Neural cell (in vitro differentiated cells): Measurements from ENCODE around the gene DIP2C.

Experiments used
- EZH2 ChIP-seq: fragments of 200-600, 300-800 bp; shearing (Covaris generic), sonication (generic); IDR thresholded peaks from 2 replicates; pipeline ENCODE4 v1.6.1; 2014; ENCODE audit warnings: antibody characterized with exemption, low read length, borderline replicate concordance, mild to moderate bottlenecking; ENCODE audit not compliant: insufficient read depth, poor library complexity, severe bottlenecking
- TF ChIP-seq, protein P1 (sequence below): IDR thresholded peaks from 2 replicates; pipeline ENCODE4 v1.6.1; 2012; ENCODE audit warnings: borderline replicate concordance

GRCh38 chr10:413662-414071, 275.8 kb downstream of the DIP2C start:
- TF ChIP-seq EZH2 = no peak
- TF ChIP-seq, protein P1, sequence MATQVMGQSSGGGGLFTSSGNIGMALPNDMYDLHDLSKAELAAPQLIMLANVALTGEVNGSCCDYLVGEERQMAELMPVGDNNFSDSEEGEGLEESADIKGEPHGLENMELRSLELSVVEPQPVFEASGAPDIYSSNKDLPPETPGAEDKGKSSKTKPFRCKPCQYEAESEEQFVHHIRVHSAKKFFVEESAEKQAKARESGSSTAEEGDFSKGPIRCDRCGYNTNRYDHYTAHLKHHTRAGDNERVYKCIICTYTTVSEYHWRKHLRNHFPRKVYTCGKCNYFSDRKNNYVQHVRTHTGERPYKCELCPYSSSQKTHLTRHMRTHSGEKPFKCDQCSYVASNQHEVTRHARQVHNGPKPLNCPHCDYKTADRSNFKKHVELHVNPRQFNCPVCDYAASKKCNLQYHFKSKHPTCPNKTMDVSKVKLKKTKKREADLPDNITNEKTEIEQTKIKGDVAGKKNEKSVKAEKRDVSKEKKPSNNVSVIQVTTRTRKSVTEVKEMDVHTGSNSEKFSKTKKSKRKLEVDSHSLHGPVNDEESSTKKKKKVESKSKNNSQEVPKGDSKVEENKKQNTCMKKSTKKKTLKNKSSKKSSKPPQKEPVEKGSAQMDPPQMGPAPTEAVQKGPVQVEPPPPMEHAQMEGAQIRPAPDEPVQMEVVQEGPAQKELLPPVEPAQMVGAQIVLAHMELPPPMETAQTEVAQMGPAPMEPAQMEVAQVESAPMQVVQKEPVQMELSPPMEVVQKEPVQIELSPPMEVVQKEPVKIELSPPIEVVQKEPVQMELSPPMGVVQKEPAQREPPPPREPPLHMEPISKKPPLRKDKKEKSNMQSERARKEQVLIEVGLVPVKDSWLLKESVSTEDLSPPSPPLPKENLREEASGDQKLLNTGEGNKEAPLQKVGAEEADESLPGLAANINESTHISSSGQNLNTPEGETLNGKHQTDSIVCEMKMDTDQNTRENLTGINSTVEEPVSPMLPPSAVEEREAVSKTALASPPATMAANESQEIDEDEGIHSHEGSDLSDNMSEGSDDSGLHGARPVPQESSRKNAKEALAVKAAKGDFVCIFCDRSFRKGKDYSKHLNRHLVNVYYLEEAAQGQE = no peak
